Measurements from ENCODE around the gene MMD2. TPM values are rescaled to one million over a fixed set of nuclear protein-coding genes. Genes with fewer than 3 reads are reported as not detected.

MMD2 gene, protein sequence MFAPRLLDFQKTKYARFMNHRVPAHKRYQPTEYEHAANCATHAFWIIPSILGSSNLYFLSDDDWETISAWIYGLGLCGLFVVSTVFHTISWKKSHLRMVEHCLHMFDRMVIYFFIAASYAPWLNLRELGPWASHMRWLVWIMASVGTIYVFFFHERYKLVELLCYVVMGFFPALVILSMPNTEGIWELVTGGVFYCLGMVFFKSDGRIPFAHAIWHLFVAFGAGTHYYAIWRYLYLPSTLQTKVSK
- not detected in 5 replicates for total RNA-seq (2022; extraction: Qiagen RNA extraction)

GRCh38 chr7:4958477-4959301 is at the start of gene MMD2:
Gene MMD2 (minus strand): TSS chr7:4959187. CDS start chr7:4959017, 170 bp downstream.

DNA sequence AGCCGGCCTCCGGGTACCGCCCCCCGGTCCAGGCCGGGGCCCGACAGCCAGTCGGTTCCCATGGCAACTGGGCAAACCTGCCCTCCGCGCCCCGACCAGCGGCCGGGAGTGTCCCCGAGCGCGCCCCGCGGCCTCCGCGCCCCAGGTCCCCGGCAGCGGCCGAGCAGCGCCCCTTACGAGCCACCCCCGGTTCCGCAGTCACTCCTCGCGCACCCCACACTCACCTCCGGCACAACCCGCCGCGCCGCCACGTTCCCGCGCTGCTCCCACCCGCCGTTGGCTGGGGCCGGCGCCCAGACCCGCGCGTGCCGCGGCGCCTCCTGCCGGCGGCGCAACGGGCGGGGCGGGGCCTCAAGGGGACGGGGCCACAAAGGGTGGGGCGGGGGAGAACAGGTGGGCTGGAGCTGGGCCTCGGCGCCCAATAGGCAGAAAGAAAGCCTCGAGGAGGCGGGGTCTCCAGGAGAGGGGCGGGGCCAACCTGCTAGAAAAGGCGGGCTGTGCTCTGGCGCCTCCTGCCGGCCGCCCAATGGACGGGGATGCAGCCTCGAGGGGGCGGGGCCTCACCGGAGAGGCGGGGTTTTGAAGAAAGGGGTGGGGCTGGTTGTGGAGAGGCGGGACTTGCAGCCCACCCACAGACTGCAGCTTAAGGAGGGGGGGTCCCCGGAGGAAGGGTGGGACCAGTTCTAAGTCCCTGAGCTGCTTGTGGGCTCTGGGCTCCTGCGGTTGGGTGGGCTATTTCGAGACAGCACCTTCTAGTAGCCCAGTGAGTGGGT is 75.4 kb downstream of the MMD2 start, which contains the start of gene RADIL:
Gene RADIL, minus strand, starts transcription at position 345 of the 773 bp plus-strand sequence. CDS start 5,577 bp downstream, outside the sequence.

GRCh38 chr7:4861673-4862072 is 97.3 kb downstream of the MMD2 start, which contains the start of gene PAPOLB:
Gene PAPOLB (minus strand): TSS chr7:4862030. CDS start chr7:4861810, 220 bp downstream.

Other genes with a start within 250 kb of the MMD2 start
- gene AP5Z1, start 183.6 kb downstream of the MMD2 start, total RNA-seq (2022; extraction: Qiagen RNA extraction) = 19.6 to 40.4 TPM (median 31.7 TPM) in 5 replicates
- gene PAPOLB, start 97.2 kb downstream of the MMD2 start, total RNA-seq (2022; extraction: Qiagen RNA extraction) = not detected in 5 replicates
- gene RADIL, start 75.5 kb downstream of the MMD2 start, total RNA-seq (2022; extraction: Qiagen RNA extraction) = 1.2 to 2.5 TPM (median 1.9 TPM) in 5 replicates
- gene RBAK, start 86.7 kb upstream of the MMD2 start, total RNA-seq (2022; extraction: Qiagen RNA extraction) = 5.0 to 7.1 TPM (median 5.5 TPM) in 5 replicates
- 47.0 to 56.9 TPM (median 55.2 TPM) in 5 replicates for gene WIPI2, start 231.0 kb upstream of the MMD2 start, total RNA-seq (2022; extraction: Qiagen RNA extraction)